Measurements from ENCODE around the gene TMOD1.
A peak's percentile ranks its signal among the peaks of the same experiment; 100 is the strongest.
"Not testable (repeated sequence)": the region's sequence is repeated elsewhere in the genome, so short reads cannot be mapped to it uniquely, and the experiment has no call there.

Gene TMOD1

GRCh38 chr9:97598461-97599288 lies 97.2 kb downstream of the TMOD1 start:
- DNase-seq (ENCODE audit: low read depth) = peak; percentile 27

GRCh38 chr9:97599314-97599846 lies 97.9 kb downstream of the TMOD1 start:
- no peak for DNase-seq (ENCODE audit: low read depth)

DNA sequence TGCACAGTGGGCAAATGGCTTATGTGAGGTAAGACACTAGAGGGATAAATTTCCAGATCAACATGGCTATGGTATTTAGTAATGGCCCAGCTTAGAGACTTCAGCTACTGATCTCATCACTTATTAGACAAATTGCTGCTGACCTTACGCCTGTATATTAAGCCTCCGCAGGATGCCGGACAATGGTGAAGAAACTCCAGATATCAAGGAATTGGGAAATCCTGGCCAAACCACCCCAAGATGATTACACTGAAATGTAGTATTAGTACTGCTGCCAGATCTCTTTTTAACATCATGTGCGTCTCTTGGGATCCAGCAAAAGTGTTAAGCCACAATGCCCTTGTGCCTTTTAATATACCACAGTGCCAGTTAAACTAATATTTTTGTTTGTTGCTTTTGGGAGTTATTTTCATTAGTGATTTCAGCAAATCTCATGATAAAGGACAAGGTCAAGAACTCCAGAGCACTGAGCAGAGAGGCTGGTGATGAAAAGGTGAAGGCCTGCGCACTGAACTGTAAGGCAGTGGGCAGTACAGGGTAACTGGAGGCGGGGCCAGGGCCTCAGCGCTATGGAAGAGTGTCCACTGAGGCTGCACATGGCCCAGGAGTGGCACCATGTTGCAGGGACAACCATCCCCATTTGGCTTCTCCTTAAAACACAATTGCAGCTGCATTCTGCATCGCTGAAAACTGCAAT lies 99.2 kb downstream of the TMOD1 start:
- no peak for DNase-seq (ENCODE audit: low read depth)

- DNase-seq (ENCODE audit: low read depth) = no peak
These were observed 99.9 kb downstream of the TMOD1 start for GRCh38 chr9:97601228-97601898.

- DNase-seq (ENCODE audit: low read depth) = no peak
These were observed 101.0 kb downstream of the TMOD1 start for GRCh38 chr9:97602430-97602829.

- DNase-seq (ENCODE audit: low read depth) = no peak
These were observed 103.6 kb downstream of the TMOD1 start for GRCh38 chr9:97604901-97605645.

GRCh38 chr9:97615439-97616072 lies 114.1 kb downstream of the TMOD1 start:
- DNase-seq (ENCODE audit: low read depth) = peak; percentile 13

DNA sequence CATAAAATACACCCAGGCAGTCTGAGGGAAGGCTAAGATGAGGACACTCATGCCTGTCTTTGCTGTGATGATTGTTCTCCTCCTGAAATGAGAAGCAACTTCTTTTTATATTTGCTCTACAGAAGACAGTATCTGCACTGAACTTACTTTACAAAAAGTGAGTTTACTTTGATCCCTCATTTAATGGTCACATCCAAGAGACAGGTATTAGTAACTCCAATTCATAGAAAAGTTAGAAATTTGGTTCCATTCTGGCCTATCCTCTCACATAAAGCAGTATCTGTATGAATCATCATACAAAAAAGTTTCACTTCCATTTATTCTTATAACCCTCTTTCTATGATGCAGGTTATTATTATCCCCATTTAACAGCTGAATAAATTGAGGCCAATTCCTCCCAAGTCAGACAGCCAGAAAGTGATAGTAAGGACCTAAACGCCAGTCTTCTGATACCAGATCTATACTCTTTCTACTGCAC lies 116.5 kb downstream of the TMOD1 start:
- no peak for DNase-seq (ENCODE audit: low read depth)

DNA sequence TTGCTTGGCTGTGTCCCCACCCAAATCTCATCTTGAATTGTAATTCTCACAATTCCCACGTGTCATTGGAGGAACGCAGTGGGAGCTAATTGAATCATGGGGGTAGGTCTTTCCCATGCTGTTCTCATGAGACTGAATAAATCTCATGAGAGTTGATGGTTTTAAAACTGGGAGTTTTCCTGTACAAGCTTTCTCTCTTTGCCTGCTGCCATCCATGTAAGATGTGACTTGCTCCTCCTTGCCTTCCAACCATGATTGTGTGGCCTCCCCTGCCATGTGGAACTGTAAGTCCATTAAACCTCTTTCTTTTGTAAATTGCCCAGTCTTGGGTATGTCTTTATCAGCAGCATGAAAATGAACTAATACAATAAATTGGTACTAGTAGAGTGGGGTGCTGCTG lies 118.6 kb downstream of the TMOD1 start:
- not testable (repeated sequence) for DNase-seq (ENCODE audit: low read depth)

DNA sequence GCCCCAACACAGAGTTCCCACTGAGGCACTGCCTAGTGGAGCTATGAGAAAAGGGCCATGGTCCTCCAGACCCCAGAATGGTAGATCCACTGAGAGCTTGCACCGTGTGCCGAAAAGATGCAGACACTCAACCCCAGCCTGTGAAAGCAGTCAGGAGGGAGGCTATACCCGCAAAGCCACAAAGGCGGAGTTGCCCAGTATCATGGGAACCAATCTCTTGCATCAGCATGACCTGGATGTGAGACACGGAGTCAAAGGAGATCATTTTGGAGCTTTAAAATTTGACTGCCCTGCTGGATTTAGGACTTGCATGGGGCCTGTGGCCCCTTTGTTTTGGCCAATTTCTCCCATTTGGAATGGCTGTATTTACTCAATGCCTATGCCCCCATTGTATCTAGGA lies 121.0 kb downstream of the TMOD1 start:
- not testable (repeated sequence) for DNase-seq (ENCODE audit: low read depth)

DNA sequence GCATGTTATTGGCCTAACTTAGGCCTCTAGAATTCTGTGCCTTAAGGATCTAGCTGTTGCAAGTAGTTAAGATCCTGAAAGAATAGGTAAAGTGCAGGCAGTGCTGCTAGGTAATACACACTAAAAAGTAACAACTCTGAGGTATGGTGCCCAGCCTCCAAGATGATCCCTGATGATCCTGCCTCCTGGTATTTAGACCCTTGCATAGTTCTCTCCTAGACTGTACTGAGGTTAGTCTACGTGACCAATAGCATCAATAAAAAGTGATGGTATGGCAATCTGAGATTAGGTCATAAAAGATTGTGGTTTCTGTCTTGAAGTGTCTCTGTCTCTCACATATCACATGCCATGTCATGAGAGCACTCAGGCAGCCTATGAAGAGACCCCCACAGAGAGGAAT lies 122.5 kb downstream of the TMOD1 start:
- DNase-seq (ENCODE audit: low read depth) = no peak

- no peak for DNase-seq (ENCODE audit: low read depth)
These were observed 124.2 kb downstream of the TMOD1 start for GRCh38 chr9:97625620-97626019.

DNA sequence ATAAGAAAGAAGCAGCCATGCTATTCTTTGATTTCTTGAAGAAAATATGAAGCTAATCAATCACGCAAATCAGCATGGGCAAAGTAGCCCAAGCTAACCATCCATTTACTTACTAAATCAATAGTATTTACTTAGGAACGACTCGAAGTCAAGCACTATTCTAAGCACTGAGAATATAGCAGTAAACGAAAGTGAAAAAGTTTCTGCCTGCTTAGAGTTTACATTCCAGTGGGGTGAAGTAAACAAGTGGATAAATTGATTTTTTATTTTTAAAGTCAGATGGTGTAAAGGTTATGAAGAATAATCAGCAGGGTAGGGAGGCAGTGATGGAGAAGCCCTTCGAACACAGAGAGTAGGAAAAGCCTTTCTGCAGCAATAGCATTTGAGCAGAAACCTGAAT lies 126.2 kb downstream of the TMOD1 start:
- no peak for DNase-seq (ENCODE audit: low read depth)

DNA sequence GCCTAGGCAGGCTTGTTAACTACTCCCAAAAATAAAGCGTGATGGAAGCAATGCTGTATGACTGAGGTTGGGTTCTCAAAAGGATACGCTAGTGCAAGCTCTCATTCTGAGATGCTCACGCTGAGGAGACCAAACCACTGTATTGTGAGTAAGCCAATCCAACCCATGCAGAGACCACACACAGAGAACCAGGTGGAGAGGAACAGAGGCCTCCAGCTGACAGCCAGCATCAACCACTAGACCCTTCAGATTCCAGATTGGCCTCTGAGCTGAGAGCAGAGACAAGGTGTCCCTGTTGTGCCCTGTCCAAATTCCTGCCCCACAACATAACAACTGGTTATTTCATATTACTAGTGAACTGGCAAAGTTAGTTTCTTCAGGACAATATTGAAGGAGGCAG lies 127.2 kb downstream of the TMOD1 start:
- no peak for DNase-seq (ENCODE audit: low read depth)

DNA sequence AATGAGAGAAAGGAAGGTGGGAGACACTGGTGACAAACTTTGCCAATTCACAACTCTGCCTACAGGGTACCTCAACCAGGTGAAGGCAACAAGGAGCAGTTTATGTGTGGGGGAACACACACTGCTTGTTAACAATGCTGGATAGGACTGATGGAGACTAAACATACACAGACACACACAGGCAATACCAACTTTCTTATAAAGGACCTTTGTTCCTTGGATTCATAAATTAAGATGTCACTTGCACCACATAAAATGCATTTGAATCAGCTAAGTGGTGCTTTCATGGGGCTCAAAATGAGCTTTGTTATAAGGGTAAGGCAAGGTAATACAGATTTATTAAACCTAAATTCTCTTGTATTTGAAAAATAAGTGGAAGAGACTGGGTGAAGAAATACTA lies 127.7 kb downstream of the TMOD1 start:
- DNase-seq (ENCODE audit: low read depth) = no peak

DNA sequence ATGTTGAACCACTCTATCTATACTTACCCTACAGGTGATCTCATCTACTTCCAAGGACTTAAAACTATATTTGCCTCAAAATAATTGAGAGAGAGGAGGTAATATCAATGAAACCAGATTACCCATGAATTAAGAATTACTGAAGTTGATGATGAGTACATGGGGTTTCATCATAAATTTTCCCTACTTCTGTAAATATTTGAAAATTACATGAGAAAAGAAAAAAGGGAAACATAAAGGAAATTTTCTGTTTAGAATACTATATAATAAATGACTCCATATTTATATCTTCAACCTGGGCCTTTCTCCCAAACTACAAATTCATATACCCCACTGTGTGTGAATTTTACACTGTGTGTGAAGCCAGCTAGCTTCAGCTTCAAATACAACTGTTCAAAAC lies 129.1 kb downstream of the TMOD1 start:
- no peak for DNase-seq (ENCODE audit: low read depth)

DNA sequence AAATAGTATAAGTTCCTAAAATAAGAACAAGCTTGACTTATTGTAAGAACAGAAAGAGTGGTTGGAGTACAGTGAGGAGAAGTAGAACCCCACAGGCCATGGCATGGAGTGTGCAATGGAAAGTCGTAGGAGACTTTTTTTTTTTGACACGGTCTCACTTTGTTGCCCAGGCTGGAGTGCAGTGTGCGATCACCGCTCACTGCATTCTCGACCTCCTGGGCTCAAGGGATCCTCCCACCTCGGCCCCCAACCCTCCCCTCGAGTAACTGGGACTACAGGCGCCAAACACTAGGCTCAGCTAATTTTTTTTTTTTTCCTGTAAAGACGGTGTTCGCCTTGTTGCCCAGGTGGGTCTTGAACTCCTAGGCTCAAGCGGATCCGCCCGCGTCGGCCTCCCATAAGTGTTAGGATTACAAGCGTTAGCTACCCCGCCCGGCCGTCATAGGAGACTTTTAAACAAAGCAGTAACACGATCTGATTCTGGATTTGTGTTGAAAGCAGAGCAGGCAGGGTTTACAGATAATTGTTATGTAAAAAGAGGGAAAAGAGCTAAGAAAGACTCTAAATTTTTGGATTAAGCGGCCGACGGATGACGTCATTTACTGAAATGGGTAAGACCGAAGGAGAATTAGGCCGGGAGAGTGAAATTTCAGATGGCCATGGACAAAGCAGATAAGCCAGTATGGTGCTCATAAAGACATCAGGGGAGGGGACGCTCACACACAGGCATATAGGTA lies 130.9 kb downstream of the TMOD1 start:
- peak; percentile 55 for DNase-seq (ENCODE audit: low read depth)

- DNase-seq (ENCODE audit: low read depth) = peak; percentile 87
These were observed 131.8 kb downstream of the TMOD1 start, which contains the start of the genes NCBP1 and TSTD2 for GRCh38 chr9:97632985-97633858. TSS of gene NCBP1 (plus strand) at chr9:97633821. CDS start at chr9:97633882, 61 bp downstream. TSS of gene TSTD2 (minus strand) at chr9:97633368. CDS start at chr9:97627562, 5,806 bp downstream.

DNA sequence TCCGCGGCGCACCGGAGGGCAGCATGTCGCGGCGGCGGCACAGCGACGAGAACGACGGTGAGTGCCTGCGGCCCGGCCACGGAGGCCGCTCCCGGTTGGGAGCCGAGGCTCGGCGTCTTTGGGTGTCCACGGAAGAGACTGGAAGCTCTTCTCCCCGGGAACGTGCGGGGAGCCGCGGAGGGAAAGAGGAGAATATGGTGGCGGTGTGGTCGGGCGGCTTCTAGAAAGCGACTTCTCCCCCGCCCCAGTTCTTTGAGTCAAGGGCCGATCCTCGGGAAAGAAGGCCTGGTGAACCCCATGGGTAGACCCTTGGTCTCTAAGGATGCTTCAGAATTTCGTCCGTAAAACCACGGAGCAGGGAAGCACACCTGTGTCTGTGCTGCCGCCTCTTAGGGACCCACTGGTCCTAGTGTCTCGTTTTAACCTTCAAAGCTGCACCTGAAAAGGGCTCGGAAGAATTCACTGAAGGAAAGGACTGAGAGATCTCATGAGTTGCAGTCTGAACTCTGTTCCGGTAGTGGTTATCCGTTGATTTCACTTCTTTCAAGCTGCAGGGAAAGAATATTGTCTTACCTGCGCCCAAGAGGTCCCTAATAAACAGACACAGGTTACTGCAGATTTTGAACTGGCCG lies 132.5 kb downstream of the TMOD1 start:
- no peak for DNase-seq (ENCODE audit: low read depth)

Measured in GM04503 (cell line).